ENCODE results near the gene CREG2.

DNA sequence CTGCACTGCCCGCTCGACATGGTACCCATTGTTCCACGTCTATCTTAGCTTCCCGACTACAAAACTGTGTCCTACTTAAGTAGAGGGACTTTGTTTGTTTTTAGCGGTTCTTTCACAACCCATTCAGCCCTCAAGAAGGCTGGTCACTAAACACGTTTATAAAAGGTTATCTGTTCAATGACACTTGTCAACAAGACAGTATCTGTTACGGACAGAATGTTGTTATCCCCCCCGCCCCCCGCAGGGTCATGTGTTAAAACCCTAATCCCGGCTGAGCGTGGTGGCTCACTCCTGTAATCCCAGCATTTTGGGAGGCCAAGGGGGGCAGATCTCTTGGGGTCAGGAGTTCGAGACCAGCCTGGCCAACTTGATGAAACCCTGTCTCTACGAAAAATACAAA, 40.4 kb upstream of the CREG2 start:
- TF ChIP-seq, protein P1, sequence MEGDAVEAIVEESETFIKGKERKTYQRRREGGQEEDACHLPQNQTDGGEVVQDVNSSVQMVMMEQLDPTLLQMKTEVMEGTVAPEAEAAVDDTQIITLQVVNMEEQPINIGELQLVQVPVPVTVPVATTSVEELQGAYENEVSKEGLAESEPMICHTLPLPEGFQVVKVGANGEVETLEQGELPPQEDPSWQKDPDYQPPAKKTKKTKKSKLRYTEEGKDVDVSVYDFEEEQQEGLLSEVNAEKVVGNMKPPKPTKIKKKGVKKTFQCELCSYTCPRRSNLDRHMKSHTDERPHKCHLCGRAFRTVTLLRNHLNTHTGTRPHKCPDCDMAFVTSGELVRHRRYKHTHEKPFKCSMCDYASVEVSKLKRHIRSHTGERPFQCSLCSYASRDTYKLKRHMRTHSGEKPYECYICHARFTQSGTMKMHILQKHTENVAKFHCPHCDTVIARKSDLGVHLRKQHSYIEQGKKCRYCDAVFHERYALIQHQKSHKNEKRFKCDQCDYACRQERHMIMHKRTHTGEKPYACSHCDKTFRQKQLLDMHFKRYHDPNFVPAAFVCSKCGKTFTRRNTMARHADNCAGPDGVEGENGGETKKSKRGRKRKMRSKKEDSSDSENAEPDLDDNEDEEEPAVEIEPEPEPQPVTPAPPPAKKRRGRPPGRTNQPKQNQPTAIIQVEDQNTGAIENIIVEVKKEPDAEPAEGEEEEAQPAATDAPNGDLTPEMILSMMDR (IDR thresholded peaks at IDR 0.05): no peak
- TF ChIP-seq REST (IDR thresholded peaks at IDR 0.05; ENCODE audit: low read depth, low read length) (no peak), YY1 (IDR thresholded peaks at IDR 0.05; ENCODE audit: low read depth) (no peak), CHD2 (IDR thresholded peaks at IDR 0.05; ENCODE audit: low read length, partially characterized antibody) (no peak)
- TF ChIP-seq, protein P2, sequence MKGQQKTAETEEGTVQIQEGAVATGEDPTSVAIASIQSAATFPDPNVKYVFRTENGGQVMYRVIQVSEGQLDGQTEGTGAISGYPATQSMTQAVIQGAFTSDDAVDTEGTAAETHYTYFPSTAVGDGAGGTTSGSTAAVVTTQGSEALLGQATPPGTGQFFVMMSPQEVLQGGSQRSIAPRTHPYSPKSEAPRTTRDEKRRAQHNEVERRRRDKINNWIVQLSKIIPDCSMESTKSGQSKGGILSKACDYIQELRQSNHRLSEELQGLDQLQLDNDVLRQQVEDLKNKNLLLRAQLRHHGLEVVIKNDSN (IDR thresholded peaks at IDR 0.05; ENCODE audit: borderline replicate concordance, low read depth): no peak
